Mesenteric fat pad (tissue), 1 donor: ENCODE data around the gene PSRC1. TPM values are rescaled to one million over a fixed set of nuclear protein-coding genes. Genes with fewer than 3 reads are reported as not detected.
"Not testable (repeated sequence)": the region's sequence is repeated elsewhere in the genome, so short reads cannot be mapped to it uniquely, and the experiment has no call there.

Experiments
- DNase-seq: peaks from one replicate; pipeline ENCODE4 v3.0.0-alpha.2; 2020; ENCODE audit warnings: low spot score
- long read RNA-seq: library from polyadenylated mRNA; unstranded; transcript quantifications from one replicate; pipeline ENCODE4 v2.0.0, GENCODE V29; 2020
- total RNA-seq: library from RNA; stranded (reverse); fragmentation: NEBNext Ultra II Directional; extraction: Animal tissue kit (Norgen Biotek cat#: 25700); gene quantifications from one replicate; pipeline ENCODE4 v1.2.1, GENCODE V29; 2021
- donor health status: DM: yes; HTN: yes; CAD: no.

PSRC1 gene
- total RNA-seq, result 0.90 TPM
- long read RNA-seq, partial matches to known transcripts, result 0 of 6 reads
- long read RNA-seq, other reads (novel, unspliced or antisense), result 6 of 6 reads

GRCh38 chr1:109282952-109283747, at the start of gene PSRC1:
TSS of gene PSRC1 (minus strand) at chr1:109283145.
- DNase-seq, result peak; percentile 97

GRCh38 chr1:109331113-109331512, 48.2 kb upstream of the PSRC1 start:
- DNase-seq, result no peak

- no peak for DNase-seq
Measured at GRCh38 chr1:109327285-109327684, 44.3 kb upstream of the PSRC1 start.

GRCh38 chr1:109322974-109323373, 40.0 kb upstream of the PSRC1 start:
- no peak for DNase-seq

- DNase-seq, result no peak
Measured at GRCh38 chr1:109319114-109319513, 36.2 kb upstream of the PSRC1 start.

- no peak for DNase-seq
Measured at GRCh38 chr1:109316506-109316905, 33.6 kb upstream of the PSRC1 start.

- DNase-seq, result no peak
Measured at GRCh38 chr1:109315288-109315687, 32.3 kb upstream of the PSRC1 start.

GRCh38 chr1:109314795-109315194, 31.9 kb upstream of the PSRC1 start:
- no peak for DNase-seq

GRCh38 chr1:109312978-109313775, 30.2 kb upstream of the PSRC1 start:
- DNase-seq, result no peak

GRCh38 chr1:109312246-109312645, 29.3 kb upstream of the PSRC1 start:
- no peak for DNase-seq

- DNase-seq, result no peak
Measured at GRCh38 chr1:109309347-109309746, 26.4 kb upstream of the PSRC1 start.

- no peak for DNase-seq
Measured at GRCh38 chr1:109307274-109308021, 24.5 kb upstream of the PSRC1 start.

GRCh38 chr1:109306832-109307273, 23.9 kb upstream of the PSRC1 start, which contains the start of gene MYBPHL:
TSS of gene MYBPHL (minus strand) at chr1:109307011. CDS start at chr1:109306991, 20 bp downstream.
- DNase-seq, result no peak

GRCh38 chr1:109305991-109306390, 23.0 kb upstream of the PSRC1 start:
- DNase-seq, result not testable (repeated sequence)

GRCh38 chr1:109304226-109304920, 21.4 kb upstream of the PSRC1 start:
- DNase-seq, result no peak

GRCh38 chr1:109301874-109302273, 18.9 kb upstream of the PSRC1 start:
- no peak for DNase-seq

GRCh38 chr1:109300650-109301151, 17.8 kb upstream of the PSRC1 start:
- no peak for DNase-seq

GRCh38 chr1:109299558-109300343, 16.8 kb upstream of the PSRC1 start:
- DNase-seq, result no peak

GRCh38 chr1:109298666-109299557, 16.0 kb upstream of the PSRC1 start:
- no peak for DNase-seq
